HEK293 (cell line): ENCODE measurements around the gene ARHGAP22.

Experiments
- CTCF ChIA-PET: fragments of 350-600 bp; formaldehyde crosslinking; extraction: SDS; loops from one replicate; lab custom pipeline; 2021; ENCODE audit warnings: antibody characterized with exemption; lab: Yijun Ruan, JAX
- POLR2A ChIA-PET: fragments of 300-600 bp; formaldehyde crosslinking; extraction: SDS; loops from one replicate; lab custom pipeline; 2020; ENCODE audit warnings: antibody characterized with exemption, inconsistent platforms; lab: Yijun Ruan, JAX
- H3K27ac ChIP-seq: fragments of 200-500 bp; sonication (Bioruptor generic); 2 replicates; pipeline ENCODE4 v1.5.1; 2014; ENCODE audit warnings: low read depth, low read length, control low read depth, inconsistent platforms; ENCODE audit errors: extremely low read depth
- H3K36me3 ChIP-seq, 2 experiments: fragments of 200-500 bp in 1 of 2; sonication (Bioruptor generic) in 1 of 2; 1 replicate in 1 of 2; 2 replicates in 1 of 2; pipeline ENCODE4 v1.5.1; 2014 to 2017; ENCODE audit warnings: inconsistent platforms in 2 of 2, low read length in 2 of 2; ENCODE audit not compliant: control insufficient read depth in 2 of 2, insufficient read depth in 1 of 2
- H3K4me1 ChIP-seq: fragments of 200-500 bp; sonication (Bioruptor generic); 2 replicates; pipeline ENCODE4 v1.5.1; 2014; ENCODE audit warnings: mild to moderate bottlenecking, low read length, inconsistent platforms; ENCODE audit not compliant: control insufficient read depth, insufficient read depth
- H3K4me3 ChIP-seq: 2 replicates; pipeline ENCODE4 v1.5.1; 2011; ENCODE audit warnings: low read depth, mild to moderate bottlenecking, control low read depth, low read length, moderate library complexity
- H3K9me3 ChIP-seq: fragments of 200-500 bp; sonication (Bioruptor generic); 2 replicates; pipeline ENCODE4 v1.5.1; 2014; ENCODE audit warnings: low read depth, low read length, inconsistent platforms; ENCODE audit not compliant: control insufficient read depth, insufficient read depth
- KLF1 ChIP-seq: fragments of 450-650 bp; formaldehyde crosslinking; IDR thresholded peaks from 2 replicates; pipeline ENCODE4 v1.5.1; 2016; ENCODE audit warnings: missing biosample characterization, missing genetic modification characterization
- YY1 ChIP-seq: fragments of 450-650 bp; formaldehyde crosslinking; IDR thresholded peaks from 2 replicates; pipeline ENCODE4 v1.5.1; 2018; ENCODE audit warnings: missing biosample characterization, missing genetic modification characterization
- YY2 ChIP-seq: fragments of 450-650 bp; formaldehyde crosslinking; IDR thresholded peaks from 2 replicates; pipeline ENCODE4 v1.5.1; 2016; ENCODE audit warnings: missing biosample characterization, missing genetic modification characterization
- ZEB2 ChIP-seq: fragments of 450-650 bp; formaldehyde crosslinking; IDR thresholded peaks from 2 replicates; pipeline ENCODE4 v1.5.1; 2016; ENCODE audit warnings: missing biosample characterization, missing genetic modification characterization
- ZFP41 ChIP-seq: fragments of 450-650 bp; formaldehyde crosslinking; IDR thresholded peaks from 2 replicates; pipeline ENCODE4 v1.5.1; 2016; ENCODE audit warnings: missing biosample characterization, missing genetic modification characterization, borderline replicate concordance
- ZNF214 ChIP-seq: fragments of 450-650 bp; formaldehyde crosslinking; IDR thresholded peaks from 2 replicates; pipeline ENCODE4 v1.5.1; 2017; ENCODE audit warnings: missing biosample characterization, mild to moderate bottlenecking, missing genetic modification characterization, borderline replicate concordance
- ZNF239 ChIP-seq: fragments of 450-650 bp; formaldehyde crosslinking; IDR thresholded peaks from 2 replicates; pipeline ENCODE4 v1.5.1; 2016; ENCODE audit warnings: missing biosample characterization, missing genetic modification characterization
- ZNF426 ChIP-seq: fragments of 450-650 bp; formaldehyde crosslinking; IDR thresholded peaks from 2 replicates; pipeline ENCODE4 v1.5.1; 2017; ENCODE audit warnings: missing biosample characterization, missing genetic modification characterization, mild to moderate bottlenecking, inconsistent platforms, moderate library complexity
- ZNF529 ChIP-seq: fragments of 450-650 bp; formaldehyde crosslinking; IDR thresholded peaks from 2 replicates; pipeline ENCODE4 v1.5.1; 2017; ENCODE audit warnings: missing genetic modification characterization, missing biosample characterization; ENCODE audit not compliant: insufficient replicate concordance
- ZNF558 ChIP-seq: fragments of 450-650 bp; formaldehyde crosslinking; IDR thresholded peaks from 2 replicates; pipeline ENCODE4 v1.5.1; 2016; ENCODE audit warnings: missing biosample characterization, missing genetic modification characterization
- ZNF747 ChIP-seq: fragments of 450-650 bp; formaldehyde crosslinking; IDR thresholded peaks from 2 replicates; pipeline ENCODE4 v1.5.1; 2016; ENCODE audit warnings: missing biosample characterization, missing genetic modification characterization
- ZNF777 ChIP-seq: fragments of 450-650 bp; formaldehyde crosslinking; IDR thresholded peaks from 2 replicates; pipeline ENCODE4 v1.5.1; 2017; ENCODE audit warnings: missing biosample characterization, missing genetic modification characterization, borderline replicate concordance
- TF ChIP-seq, protein P1 (sequence below): fragments of 450-650 bp; IDR thresholded peaks from 2 replicates; pipeline ENCODE4 v1.5.1; 2018; ENCODE audit warnings: missing biosample characterization, mild to moderate bottlenecking, missing genetic modification characterization
- TF ChIP-seq, protein P2 (sequence below): fragments of 450-650 bp; formaldehyde crosslinking; IDR thresholded peaks from 2 replicates; pipeline ENCODE4 v1.5.1; 2016; ENCODE audit warnings: missing biosample characterization, missing genetic modification characterization
- TF ChIP-seq, protein P3 (sequence below): fragments of 450-650 bp; formaldehyde crosslinking; IDR thresholded peaks from 2 replicates; pipeline ENCODE4 v1.5.1; 2016; ENCODE audit warnings: missing biosample characterization, missing genetic modification characterization
- TF ChIP-seq, protein P4 (sequence below): fragments of 450-650 bp; formaldehyde crosslinking; IDR thresholded peaks from 2 replicates; pipeline ENCODE4 v1.5.1; 2016; ENCODE audit warnings: missing biosample characterization, missing genetic modification characterization

The ARHGAP22 gene

DNA sequence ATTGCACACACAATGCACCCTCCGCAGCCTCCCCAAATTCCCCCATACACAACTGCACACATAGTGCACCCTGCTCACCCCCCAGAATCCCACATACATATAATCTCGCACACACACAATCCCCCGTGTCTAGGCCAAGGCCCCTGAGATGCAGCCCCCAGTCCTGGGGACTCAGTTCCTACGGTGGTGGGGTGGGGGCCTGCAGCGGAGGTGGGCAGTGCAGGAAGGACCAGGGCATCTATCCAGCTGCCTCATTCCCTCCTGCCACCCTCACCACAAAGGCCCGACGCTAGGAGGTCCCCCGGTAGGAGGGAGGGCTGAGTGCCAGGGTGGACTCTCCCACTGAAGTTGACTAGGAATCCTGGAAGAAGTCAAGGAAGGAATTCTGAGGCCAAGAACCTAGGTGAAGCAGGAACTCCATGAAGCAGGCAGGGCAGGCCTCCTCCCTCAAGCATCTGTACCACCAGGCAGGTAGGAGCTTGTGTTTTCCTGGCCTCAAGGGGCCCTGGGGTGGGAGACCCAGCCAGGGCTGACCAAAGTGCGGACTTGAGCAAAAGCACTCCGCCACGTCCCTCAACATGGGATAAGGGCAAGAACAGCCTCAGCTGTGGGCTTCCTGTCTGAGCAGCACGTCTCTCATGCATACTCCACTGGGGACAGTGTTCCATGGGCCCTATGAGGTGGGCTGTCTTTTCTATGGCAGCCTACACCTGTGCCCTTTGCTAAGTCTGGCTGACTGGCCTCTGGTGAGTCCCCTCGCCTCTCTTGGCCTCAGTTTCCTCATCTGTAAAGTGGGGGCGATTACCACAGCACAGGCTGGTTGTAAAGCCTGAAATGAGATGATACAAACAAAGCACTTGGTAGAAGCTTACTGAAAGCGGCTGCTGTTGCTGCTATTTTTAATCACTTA lies 152.6 kb downstream of the ARHGAP22 start:
- H3K27ac ChIP-seq = no peak overlapping the region
- ChIA-PET CTCF (no interaction called here), POLR2A (no interaction called here)
- H3K4me1 ChIP-seq = peaks cover 2% of the 10 kb centered on the region; the same call in 1 of the 2 replicates
- no peak overlapping the region for H3K4me3 ChIP-seq
- H3K9me3 ChIP-seq = no peaks in the 10 kb centered on the region
- TF ChIP-seq ZNF239 (tag by site-specific recombination) (no peak), YY2 (tag by site-specific recombination) (no peak), ZNF558 (no peak), ZFP41 (tag by site-specific recombination) (no peak), ZNF426 (tag by site-specific recombination) (no peak)
- TF ChIP-seq, protein P1, sequence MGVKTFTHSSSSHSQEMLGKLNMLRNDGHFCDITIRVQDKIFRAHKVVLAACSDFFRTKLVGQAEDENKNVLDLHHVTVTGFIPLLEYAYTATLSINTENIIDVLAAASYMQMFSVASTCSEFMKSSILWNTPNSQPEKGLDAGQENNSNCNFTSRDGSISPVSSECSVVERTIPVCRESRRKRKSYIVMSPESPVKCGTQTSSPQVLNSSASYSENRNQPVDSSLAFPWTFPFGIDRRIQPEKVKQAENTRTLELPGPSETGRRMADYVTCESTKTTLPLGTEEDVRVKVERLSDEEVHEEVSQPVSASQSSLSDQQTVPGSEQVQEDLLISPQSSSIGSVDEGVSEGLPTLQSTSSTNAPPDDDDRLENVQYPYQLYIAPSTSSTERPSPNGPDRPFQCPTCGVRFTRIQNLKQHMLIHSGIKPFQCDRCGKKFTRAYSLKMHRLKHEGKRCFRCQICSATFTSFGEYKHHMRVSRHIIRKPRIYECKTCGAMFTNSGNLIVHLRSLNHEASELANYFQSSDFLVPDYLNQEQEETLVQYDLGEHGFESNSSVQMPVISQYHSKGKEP (tag by site-specific recombination) = no peak
- H3K36me3 ChIP-seq = peaks cover 0 to 19% of the 10 kb centered on the region in 2 experiments; a peak in 1 of 3 replicates

DNA sequence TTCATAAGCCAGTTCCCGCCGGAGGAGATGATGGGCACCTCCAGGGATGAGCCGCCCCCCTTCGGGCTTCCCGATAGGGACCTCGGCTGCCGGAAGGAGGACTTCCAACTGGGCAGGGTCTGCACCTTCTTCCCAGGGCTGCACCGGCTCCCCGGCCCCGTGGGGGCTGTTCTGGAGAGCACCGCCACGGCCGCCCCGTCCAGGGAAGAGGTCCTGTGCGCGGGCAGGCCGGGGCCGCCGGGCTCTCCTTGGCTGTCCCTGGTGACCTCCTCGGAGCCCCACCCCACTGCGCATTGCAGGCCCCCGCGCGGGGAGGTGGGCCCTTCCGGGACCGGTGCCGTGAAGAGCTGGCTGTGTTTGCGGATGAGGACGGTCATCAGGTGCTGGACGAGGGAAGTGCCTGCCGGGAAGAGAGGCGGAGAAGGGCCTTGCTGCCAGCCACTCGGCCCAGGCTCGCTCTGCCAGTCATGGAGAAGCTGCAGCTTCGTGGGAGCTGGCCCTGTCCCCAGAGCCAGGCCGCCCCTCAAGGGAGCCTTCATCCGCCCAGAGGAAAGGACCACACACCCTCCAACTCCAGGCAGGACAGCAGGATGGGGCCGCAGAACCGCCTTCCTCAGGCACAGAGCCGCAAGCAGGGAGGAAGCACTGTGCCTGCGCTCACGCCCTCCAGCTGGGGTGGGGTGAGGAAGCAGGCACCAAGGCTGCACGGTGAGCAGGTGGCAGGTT lies 154.0 kb downstream of the ARHGAP22 start:
- no peaks in the 10 kb centered on the region for H3K4me1 ChIP-seq
- no peak overlapping the region for H3K4me3 ChIP-seq
- H3K27ac ChIP-seq = no peak overlapping the region
- ChIA-PET CTCF (no interaction called here), POLR2A (no interaction called here)
- H3K9me3 ChIP-seq = no peaks in the 10 kb centered on the region
- TF ChIP-seq, protein P2, sequence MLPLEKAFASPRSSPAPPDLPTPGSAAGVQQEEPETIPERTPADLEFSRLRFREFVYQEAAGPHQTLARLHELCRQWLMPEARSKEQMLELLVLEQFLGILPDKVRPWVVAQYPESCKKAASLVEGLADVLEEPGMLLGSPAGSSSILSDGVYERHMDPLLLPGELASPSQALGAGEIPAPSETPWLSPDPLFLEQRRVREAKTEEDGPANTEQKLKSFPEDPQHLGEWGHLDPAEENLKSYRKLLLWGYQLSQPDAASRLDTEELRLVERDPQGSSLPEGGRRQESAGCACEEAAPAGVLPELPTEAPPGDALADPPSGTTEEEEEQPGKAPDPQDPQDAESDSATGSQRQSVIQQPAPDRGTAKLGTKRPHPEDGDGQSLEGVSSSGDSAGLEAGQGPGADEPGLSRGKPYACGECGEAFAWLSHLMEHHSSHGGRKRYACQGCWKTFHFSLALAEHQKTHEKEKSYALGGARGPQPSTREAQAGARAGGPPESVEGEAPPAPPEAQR (tag by site-specific recombination) = no peak
- TF ChIP-seq, protein P3, sequence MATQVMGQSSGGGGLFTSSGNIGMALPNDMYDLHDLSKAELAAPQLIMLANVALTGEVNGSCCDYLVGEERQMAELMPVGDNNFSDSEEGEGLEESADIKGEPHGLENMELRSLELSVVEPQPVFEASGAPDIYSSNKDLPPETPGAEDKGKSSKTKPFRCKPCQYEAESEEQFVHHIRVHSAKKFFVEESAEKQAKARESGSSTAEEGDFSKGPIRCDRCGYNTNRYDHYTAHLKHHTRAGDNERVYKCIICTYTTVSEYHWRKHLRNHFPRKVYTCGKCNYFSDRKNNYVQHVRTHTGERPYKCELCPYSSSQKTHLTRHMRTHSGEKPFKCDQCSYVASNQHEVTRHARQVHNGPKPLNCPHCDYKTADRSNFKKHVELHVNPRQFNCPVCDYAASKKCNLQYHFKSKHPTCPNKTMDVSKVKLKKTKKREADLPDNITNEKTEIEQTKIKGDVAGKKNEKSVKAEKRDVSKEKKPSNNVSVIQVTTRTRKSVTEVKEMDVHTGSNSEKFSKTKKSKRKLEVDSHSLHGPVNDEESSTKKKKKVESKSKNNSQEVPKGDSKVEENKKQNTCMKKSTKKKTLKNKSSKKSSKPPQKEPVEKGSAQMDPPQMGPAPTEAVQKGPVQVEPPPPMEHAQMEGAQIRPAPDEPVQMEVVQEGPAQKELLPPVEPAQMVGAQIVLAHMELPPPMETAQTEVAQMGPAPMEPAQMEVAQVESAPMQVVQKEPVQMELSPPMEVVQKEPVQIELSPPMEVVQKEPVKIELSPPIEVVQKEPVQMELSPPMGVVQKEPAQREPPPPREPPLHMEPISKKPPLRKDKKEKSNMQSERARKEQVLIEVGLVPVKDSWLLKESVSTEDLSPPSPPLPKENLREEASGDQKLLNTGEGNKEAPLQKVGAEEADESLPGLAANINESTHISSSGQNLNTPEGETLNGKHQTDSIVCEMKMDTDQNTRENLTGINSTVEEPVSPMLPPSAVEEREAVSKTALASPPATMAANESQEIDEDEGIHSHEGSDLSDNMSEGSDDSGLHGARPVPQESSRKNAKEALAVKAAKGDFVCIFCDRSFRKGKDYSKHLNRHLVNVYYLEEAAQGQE (tag by site-specific recombination) = no peak
- TF ChIP-seq, protein P4, sequence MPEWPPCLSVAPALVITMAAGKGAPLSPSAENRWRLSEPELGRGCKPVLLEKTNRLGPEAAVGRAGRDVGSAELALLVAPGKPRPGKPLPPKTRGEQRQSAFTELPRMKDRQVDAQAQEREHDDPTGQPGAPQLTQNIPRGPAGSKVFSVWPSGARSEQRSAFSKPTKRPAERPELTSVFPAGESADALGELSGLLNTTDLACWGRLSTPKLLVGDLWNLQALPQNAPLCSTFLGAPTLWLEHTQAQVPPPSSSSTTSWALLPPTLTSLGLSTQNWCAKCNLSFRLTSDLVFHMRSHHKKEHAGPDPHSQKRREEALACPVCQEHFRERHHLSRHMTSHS (tag by site-specific recombination) = no peak
- H3K36me3 ChIP-seq = peaks cover 0 to 26% of the 10 kb centered on the region in 2 experiments; a peak in 1 of 3 replicates

DNA sequence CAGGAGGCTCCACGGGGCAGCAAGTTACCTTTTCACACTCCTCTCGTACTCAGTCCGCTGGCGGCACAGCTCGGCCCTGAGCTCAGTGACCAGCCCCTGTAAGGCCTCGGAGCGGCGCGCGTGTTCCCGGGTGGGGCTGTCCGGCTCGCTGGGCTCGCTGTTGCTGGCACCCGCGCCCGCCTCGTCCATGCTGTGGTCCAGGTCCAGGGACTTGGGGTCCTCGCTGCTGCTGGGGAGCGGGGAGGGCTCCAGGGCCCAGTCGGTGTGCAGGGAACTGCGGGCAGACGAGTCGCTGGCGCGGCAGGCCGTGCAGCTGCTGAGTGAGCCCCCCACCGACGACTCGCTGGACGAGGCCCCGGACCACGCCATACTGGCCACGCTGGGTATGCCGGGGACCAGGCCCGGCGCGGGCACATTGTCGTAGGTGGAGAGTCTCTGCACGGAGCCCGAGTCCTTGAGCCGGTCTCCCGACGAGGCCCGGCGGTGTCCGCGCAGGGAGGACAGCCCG lies 154.6 kb downstream of the ARHGAP22 start:
- no peak overlapping the region for H3K4me3 ChIP-seq
- peaks cover 0 to 30% of the 10 kb centered on the region in 2 experiments; a peak in 1 of 3 replicates for H3K36me3 ChIP-seq
- ChIA-PET POLR2A (no interaction called here), CTCF (no interaction called here)
- no peak overlapping the region for H3K27ac ChIP-seq
- H3K4me1 ChIP-seq = no peaks in the 10 kb centered on the region
- H3K9me3 ChIP-seq = no peaks in the 10 kb centered on the region
- TF ChIP-seq, protein P2 (tag by site-specific recombination) = no peak
- TF ChIP-seq ZEB2 (tag by site-specific recombination) (no peak), ZNF747 (tag by site-specific recombination) (no peak), ZNF529 (no peak), KLF1 (tag by site-specific recombination) (no peak), ZNF214 (tag by site-specific recombination) (no peak), ZNF777 (tag by site-specific recombination) (no peak), YY1 (tag by site-specific recombination) (no peak)
